ENCODE measurements around the gene TSHZ1.

The TSHZ1 gene

GRCh38 chr18:75220551-75221355 is 10.2 kb downstream of the TSHZ1 start:
- no peak overlapping the region for H3K4me3 ChIP-seq (ENCODE audit: low read depth, low read length)

- H3K4me3 ChIP-seq (ENCODE audit: low read depth, low read length) = no peak overlapping the region
Observed at GRCh38 chr18:75221397-75221796, 10.8 kb downstream of the TSHZ1 start.

- no peak overlapping the region for H3K4me3 ChIP-seq (ENCODE audit: low read depth, low read length)
Observed at GRCh38 chr18:75221897-75222296, 11.3 kb downstream of the TSHZ1 start.

- no peak overlapping the region for H3K4me3 ChIP-seq (ENCODE audit: low read depth, low read length)
Observed at GRCh38 chr18:75222407-75222806, 11.8 kb downstream of the TSHZ1 start.

GRCh38 chr18:75223687-75224347 is 13.2 kb downstream of the TSHZ1 start:
- no peak overlapping the region for H3K4me3 ChIP-seq (ENCODE audit: low read depth, low read length)

- no peak overlapping the region for H3K4me3 ChIP-seq (ENCODE audit: low read depth, low read length)
Observed at GRCh38 chr18:75226286-75226955, 15.8 kb downstream of the TSHZ1 start.

GRCh38 chr18:75226956-75227316 is 16.3 kb downstream of the TSHZ1 start:
- H3K4me3 ChIP-seq (ENCODE audit: low read depth, low read length) = no peak overlapping the region

- no peak overlapping the region for H3K4me3 ChIP-seq (ENCODE audit: low read depth, low read length)
Observed at GRCh38 chr18:75227535-75228296, 17.1 kb downstream of the TSHZ1 start.

- H3K4me3 ChIP-seq (ENCODE audit: low read depth, low read length) = no peak overlapping the region
Observed at GRCh38 chr18:75228967-75229366, 18.4 kb downstream of the TSHZ1 start.

- H3K4me3 ChIP-seq (ENCODE audit: low read depth, low read length) = no peak overlapping the region
Observed at GRCh38 chr18:75229437-75229836, 18.8 kb downstream of the TSHZ1 start.

GRCh38 chr18:75230163-75231052 is 19.8 kb downstream of the TSHZ1 start:
- H3K4me3 ChIP-seq (ENCODE audit: low read depth, low read length) = no peak overlapping the region

GRCh38 chr18:75231053-75231406 is 20.4 kb downstream of the TSHZ1 start:
- H3K4me3 ChIP-seq (ENCODE audit: low read depth, low read length) = no peak overlapping the region

- H3K4me3 ChIP-seq (ENCODE audit: low read depth, low read length) = no peak overlapping the region
Observed at GRCh38 chr18:75234901-75235300, 24.3 kb downstream of the TSHZ1 start.

GRCh38 chr18:75235896-75236295 is 25.3 kb downstream of the TSHZ1 start:
- H3K4me3 ChIP-seq (ENCODE audit: low read depth, low read length) = no peak overlapping the region

- H3K4me3 ChIP-seq (ENCODE audit: low read depth, low read length) = no peak overlapping the region
Observed at GRCh38 chr18:75238100-75238499, 27.5 kb downstream of the TSHZ1 start.

GRCh38 chr18:75238786-75239185 is 28.2 kb downstream of the TSHZ1 start:
- no peak overlapping the region for H3K4me3 ChIP-seq (ENCODE audit: low read depth, low read length)

- H3K4me3 ChIP-seq (ENCODE audit: low read depth, low read length) = no peak overlapping the region
Observed at GRCh38 chr18:75240433-75240832, 29.8 kb downstream of the TSHZ1 start.

GRCh38 chr18:75241705-75242104 is 31.1 kb downstream of the TSHZ1 start:
- H3K4me3 ChIP-seq (ENCODE audit: low read depth, low read length) = no peak overlapping the region

- H3K4me3 ChIP-seq (ENCODE audit: low read depth, low read length) = no peak overlapping the region
Observed at GRCh38 chr18:75244351-75245313, 34.0 kb downstream of the TSHZ1 start.

Measured in iPS-11a (cell line).